Measurements from ENCODE around the gene PIANP.

Gene PIANP

DNA sequence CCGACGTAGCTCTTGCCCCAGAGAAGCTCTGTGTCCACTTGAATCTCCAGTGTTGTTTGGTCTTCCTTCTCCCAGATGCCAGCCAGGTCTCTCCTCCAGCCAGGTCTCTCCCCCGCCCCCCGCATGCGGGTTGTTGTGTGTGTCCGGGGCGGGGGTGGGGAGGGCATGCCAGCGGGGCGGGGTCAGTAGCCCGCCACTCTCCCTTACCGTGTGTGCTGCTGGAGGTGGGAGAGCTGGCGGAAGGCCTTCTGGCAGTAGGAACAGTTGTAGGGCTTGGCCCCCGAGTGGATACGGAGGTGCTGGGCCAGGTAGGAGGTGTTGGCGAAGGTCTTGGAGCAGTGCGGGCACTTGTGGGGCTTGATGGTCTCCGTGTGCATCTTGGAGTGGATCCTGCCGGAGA is 28.5 kb downstream of the PIANP start:
- DNase-seq (ENCODE audit: low read depth in 2 of 2, low spot score in 1 of 2), result no peak

DNA sequence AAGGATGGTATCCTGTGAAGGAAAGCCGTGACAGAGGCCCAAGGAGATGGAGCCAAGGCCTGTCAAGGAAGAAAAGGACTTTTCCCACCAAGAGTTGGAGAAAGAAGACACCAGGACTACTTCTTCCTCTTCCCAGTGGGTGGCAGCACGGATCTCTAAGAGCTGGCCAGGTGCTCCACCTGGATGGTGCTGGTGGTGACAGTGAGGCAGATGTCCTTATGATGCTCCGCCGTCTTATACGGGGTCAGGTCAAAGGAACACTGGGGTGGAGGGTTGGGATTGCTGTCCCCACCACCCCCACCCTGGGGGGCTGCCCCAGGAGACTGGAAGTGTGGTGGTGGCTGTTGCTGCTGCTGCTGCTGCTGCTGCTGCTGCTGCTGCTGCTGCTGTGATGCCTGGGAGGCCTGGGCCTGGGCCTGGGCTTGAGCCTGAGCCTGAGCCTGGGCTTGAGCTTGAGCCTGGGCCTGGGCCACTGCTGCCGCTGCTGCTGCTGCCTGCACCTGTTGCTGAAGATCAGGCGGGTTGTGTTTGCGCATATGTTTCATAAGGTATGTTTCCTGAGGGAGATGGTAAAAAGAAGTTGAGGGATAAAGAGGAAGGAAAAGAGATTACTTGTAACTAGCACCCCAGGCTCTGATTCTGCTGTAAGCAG is 32.9 kb downstream of the PIANP start:
- no peak for DNase-seq (ENCODE audit: low read depth in 2 of 2, low spot score in 1 of 2)

- no peak for DNase-seq (ENCODE audit: low read depth in 2 of 2, low spot score in 1 of 2)
Observed at GRCh38 chr12:6666211-6666610, 34.4 kb downstream of the PIANP start.

- no peak for DNase-seq (ENCODE audit: low read depth in 2 of 2, low spot score in 1 of 2)
Observed at GRCh38 chr12:6664902-6665301, 35.7 kb downstream of the PIANP start.

GRCh38 chr12:6662906-6663742 is 37.5 kb downstream of the PIANP start, which contains the start of gene ING4:
TSS of gene ING4 (minus strand) at chr12:6663119. CDS start at chr12:6663101, 18 bp downstream.
- DNase-seq (ENCODE audit: low read depth in 2 of 2, low spot score in 1 of 2), result peak; percentile 80 to 94

GRCh38 chr12:6662602-6662905 is 38.1 kb downstream of the PIANP start:
- DNase-seq (ENCODE audit: low read depth in 2 of 2, low spot score in 1 of 2), result no peak

- no peak for DNase-seq (ENCODE audit: low read depth in 2 of 2, low spot score in 1 of 2)
Observed at GRCh38 chr12:6653987-6654386, 46.6 kb downstream of the PIANP start.

GRCh38 chr12:6653342-6653741 is 47.3 kb downstream of the PIANP start:
- DNase-seq (ENCODE audit: low read depth in 2 of 2, low spot score in 1 of 2), result no peak

DNA sequence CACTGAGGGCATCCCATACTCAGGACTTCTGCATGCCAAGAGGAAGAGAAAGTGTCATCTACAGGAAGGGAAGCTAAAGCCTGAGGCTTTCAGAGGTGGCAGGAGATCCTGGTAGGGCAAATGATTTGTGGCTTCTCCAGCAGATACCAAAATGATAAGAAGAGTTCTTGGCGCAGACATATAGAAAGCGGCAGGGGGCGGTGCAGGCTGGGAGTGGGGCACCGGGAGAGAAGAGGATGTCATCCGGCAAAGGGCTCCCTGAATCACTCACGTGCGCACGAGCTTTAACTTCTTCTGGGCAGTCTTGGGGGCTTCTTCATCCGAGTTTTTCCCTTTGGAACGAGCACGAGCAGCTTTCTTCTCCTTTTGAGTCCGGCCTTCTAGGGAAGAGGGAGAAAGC is 48.2 kb downstream of the PIANP start:
- DNase-seq (ENCODE audit: low read depth in 2 of 2, low spot score in 1 of 2), result no peak

- no peak for DNase-seq (ENCODE audit: low read depth in 2 of 2, low spot score in 1 of 2)
Observed at GRCh38 chr12:6650832-6651231, 49.8 kb downstream of the PIANP start.

GRCh38 chr12:6647083-6647604 is 53.5 kb downstream of the PIANP start, which contains the start of gene ACRBP:
TSS of gene ACRBP (minus strand) at chr12:6647432. CDS start at chr12:6647366, 66 bp downstream.
- DNase-seq (ENCODE audit: low read depth in 2 of 2, low spot score in 1 of 2), result no peak

DNA sequence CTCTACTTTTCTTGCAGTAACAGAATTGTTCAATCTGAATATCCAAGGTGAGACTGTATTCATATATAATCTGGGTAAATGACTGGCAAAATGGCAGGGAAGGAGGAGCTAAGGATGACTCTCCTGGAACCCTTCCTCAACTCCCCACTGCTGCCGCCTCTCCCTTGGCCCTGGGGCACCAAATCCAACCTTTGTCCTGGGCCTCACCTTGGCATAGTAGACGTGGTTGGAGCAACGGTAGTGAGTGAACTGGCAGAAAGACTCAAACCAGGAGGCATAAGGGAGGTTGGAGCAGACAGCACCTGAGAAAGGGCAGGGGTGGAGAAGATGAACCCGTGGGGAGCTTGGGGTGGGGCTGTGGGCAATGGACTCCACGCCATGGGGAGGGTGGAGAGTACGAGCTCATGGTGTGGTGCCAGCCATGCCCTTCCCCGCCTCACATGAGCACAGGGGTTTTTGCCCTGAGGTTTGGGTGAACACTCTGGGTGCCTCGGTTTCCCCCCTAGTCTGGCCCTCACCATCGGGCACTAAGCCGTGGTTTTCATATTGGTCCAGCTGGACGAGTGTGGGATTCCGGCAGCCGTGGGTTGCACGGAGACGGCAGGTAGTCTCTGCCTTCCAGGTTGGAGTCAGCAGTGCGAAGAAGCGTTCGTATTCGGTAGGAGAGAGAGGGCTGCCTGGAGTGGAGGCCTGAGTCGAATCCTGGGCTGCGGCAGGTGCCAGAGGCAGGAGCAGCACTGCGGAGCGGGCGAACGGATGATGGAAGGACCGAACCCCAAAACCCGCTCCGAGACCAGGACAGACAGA is 54.1 kb downstream of the PIANP start:
- no peak for DNase-seq (ENCODE audit: low read depth in 2 of 2, low spot score in 1 of 2)

DNA sequence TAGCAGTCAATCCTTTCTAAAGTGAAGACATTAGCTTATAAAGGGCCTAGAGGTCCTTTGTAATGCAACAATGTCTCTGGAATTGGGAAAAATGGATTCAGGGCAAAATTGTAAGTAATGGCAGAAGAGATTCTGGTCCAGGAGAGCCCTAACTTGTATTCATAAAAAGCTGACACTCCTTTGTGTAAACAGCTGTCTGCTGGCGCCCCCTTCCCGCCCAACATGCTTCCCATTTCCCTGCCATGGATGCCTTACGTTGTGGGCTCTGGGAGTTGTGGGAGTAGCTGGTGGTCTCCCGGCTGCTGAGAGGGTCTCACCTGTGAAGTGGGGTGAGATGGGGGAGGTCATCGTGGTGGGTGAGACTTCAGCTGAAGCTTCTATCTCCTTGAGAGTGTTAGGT is 55.7 kb downstream of the PIANP start:
- no peak for DNase-seq (ENCODE audit: low read depth in 2 of 2, low spot score in 1 of 2)

GRCh38 chr12:6644257-6644596 is 56.4 kb downstream of the PIANP start:
- DNase-seq (ENCODE audit: low read depth in 2 of 2, low spot score in 1 of 2), result no peak

All from stimulated activated CD8-positive, alpha-beta memory T cell treated with anti-CD3 and anti-CD28 coated beads, Interleukin-4, amount 100 ng/mL, for 4 hours (primary cell).